ENCODE results near the gene CBX4. TPM values are rescaled to one million over a fixed set of nuclear protein-coding genes. Genes with fewer than 3 reads are reported as not detected.

Gene CBX4
- polyA plus RNA-seq (2014; cell fraction: cytosol; rRNA removed) = 9.9 and 14.1 TPM in 2 replicates
- polyA plus RNA-seq (2014; cell fraction: nucleus; rRNA removed) = 25.6 and 26.8 TPM in 2 replicates

- DNase-seq (ENCODE audit: low spot score) = peak; percentile 91
These were observed at the start of gene CBX4 for GRCh38 chr17:79839356-79840268. TSS of gene CBX4 (minus strand) at chr17:79839440. CDS start at chr17:79839251, 189 bp downstream.

GRCh38 chr17:79888009-79888540 is 48.8 kb upstream of the CBX4 start:
- no peak for DNase-seq (ENCODE audit: low spot score)

- no peak for DNase-seq (ENCODE audit: low spot score)
These were observed 48.3 kb upstream of the CBX4 start for GRCh38 chr17:79887451-79887991.

- DNase-seq (ENCODE audit: low spot score) = no peak
These were observed 44.0 kb upstream of the CBX4 start for GRCh38 chr17:79883202-79883601.

GRCh38 chr17:79878329-79878947 is 39.2 kb upstream of the CBX4 start:
- no peak for DNase-seq (ENCODE audit: low spot score)

GRCh38 chr17:79877041-79877440 is 37.8 kb upstream of the CBX4 start:
- no peak for DNase-seq (ENCODE audit: low spot score)

- DNase-seq (ENCODE audit: low spot score) = no peak
These were observed 36.3 kb upstream of the CBX4 start for GRCh38 chr17:79875511-79875910.

- DNase-seq (ENCODE audit: low spot score) = peak; percentile 56
These were observed 35.2 kb upstream of the CBX4 start for GRCh38 chr17:79874329-79874981.

- no peak for DNase-seq (ENCODE audit: low spot score)
These were observed 34.3 kb upstream of the CBX4 start for GRCh38 chr17:79873583-79873982.

GRCh38 chr17:79872762-79873161 is 33.5 kb upstream of the CBX4 start:
- DNase-seq (ENCODE audit: low spot score) = no peak

- no peak for DNase-seq (ENCODE audit: low spot score)
These were observed 31.9 kb upstream of the CBX4 start for GRCh38 chr17:79871131-79871530.

- no peak for DNase-seq (ENCODE audit: low spot score)
These were observed 31.3 kb upstream of the CBX4 start for GRCh38 chr17:79870540-79870939.

- DNase-seq (ENCODE audit: low spot score) = no peak
These were observed 27.7 kb upstream of the CBX4 start for GRCh38 chr17:79866791-79867518.

- no peak for DNase-seq (ENCODE audit: low spot score)
These were observed 26.3 kb upstream of the CBX4 start for GRCh38 chr17:79865351-79866210.

- DNase-seq (ENCODE audit: low spot score) = no peak
These were observed 25.5 kb upstream of the CBX4 start for GRCh38 chr17:79864617-79865250.

GRCh38 chr17:79864147-79864546 is 24.9 kb upstream of the CBX4 start:
- no peak for DNase-seq (ENCODE audit: low spot score)

GRCh38 chr17:79862771-79863440 is 23.7 kb upstream of the CBX4 start:
- no peak for DNase-seq (ENCODE audit: low spot score)

GRCh38 chr17:79862238-79862637 is 23.0 kb upstream of the CBX4 start:
- no peak for DNase-seq (ENCODE audit: low spot score)
